HL-60 (cell line): ENCODE measurements around the gene RGS7.
"Not testable (repeated sequence)": the region's sequence is repeated elsewhere in the genome, so short reads cannot be mapped to it uniquely, and the experiment has no call there.

Experiments
- DNase-seq, 2 experiments: peaks; one replicate each; pipeline ENCODE4 v3.0.0-alpha.2; 2010 to 2020; ENCODE audit warnings: low read depth in 1 of 2, low spot score in 1 of 2
- H3K27ac ChIP-seq: fragments of 250-450 bp; sonication (Bioruptor Pico); replicated peaks from 2 replicates; pipeline ENCODE4 v1.5.1; 2020; ENCODE audit warnings: mild to moderate bottlenecking, moderate library complexity
- H3K27me3 ChIP-seq: fragments of 250-450 bp; sonication (Bioruptor Pico); 2 replicates; pipeline ENCODE4 v1.5.1; 2021; ENCODE audit warnings: mild to moderate bottlenecking, moderate library complexity; ENCODE audit not compliant: insufficient read depth, poor library complexity, severe bottlenecking
- H3K4me3 ChIP-seq: replicated peaks from 2 replicates; pipeline ENCODE4 v1.5.1; 2011; ENCODE audit warnings: mild to moderate bottlenecking, control low read depth, low read length; ENCODE audit not compliant: insufficient read depth
- CTCF ChIP-seq: IDR thresholded peaks from one replicate; pipeline ENCODE4 v1.5.1; 2011; ENCODE audit warnings: low read length, control low read depth, inconsistent platforms; ENCODE audit not compliant: insufficient read depth
- GABPA ChIP-seq: IDR thresholded peaks from 2 replicates; pipeline ENCODE4 v1.6.1; 2012; ENCODE audit warnings: low read depth
- POLR2AphosphoS5 ChIP-seq: IDR thresholded peaks from 2 replicates; pipeline ENCODE4 v1.6.1; 2012; ENCODE audit warnings: low read depth
- REST ChIP-seq: IDR thresholded peaks from 2 replicates; pipeline ENCODE4 v1.6.1; 2012; ENCODE audit warnings: low read depth; ENCODE audit not compliant: insufficient replicate concordance
- SPI1 ChIP-seq: IDR thresholded peaks from 2 replicates; pipeline ENCODE4 v1.6.1; 2012; ENCODE audit warnings: low read depth, mild to moderate bottlenecking, borderline replicate concordance

Gene RGS7

GRCh38 chr1:241167121-241167630, 189.8 kb downstream of the RGS7 start:
- H3K27ac ChIP-seq = no peak overlapping the region
- H3K4me3 ChIP-seq = no peak overlapping the region
- no peaks in the 10 kb centered on the region for H3K27me3 ChIP-seq
- no peak for DNase-seq
- TF ChIP-seq GABPA (no peak), SPI1 (no peak), POLR2AphosphoS5 (no peak), REST (no peak), CTCF (no peak)

GRCh38 chr1:241166625-241167024, 190.4 kb downstream of the RGS7 start:
- no peaks in the 10 kb centered on the region for H3K27me3 ChIP-seq
- no peak overlapping the region for H3K27ac ChIP-seq
- no peak for TF ChIP-seq POLR2AphosphoS5
- TF ChIP-seq GABPA = no peak
- TF ChIP-seq CTCF = no peak
- TF ChIP-seq SPI1 = no peak
- no peak for TF ChIP-seq REST
- no peak overlapping the region for H3K4me3 ChIP-seq
- no peak for DNase-seq

GRCh38 chr1:241165256-241165655, 191.7 kb downstream of the RGS7 start:
- H3K27me3 ChIP-seq, H3K27ac ChIP-seq, H3K4me3 ChIP-seq, DNase-seq: not testable (repeated sequence)

- no peak overlapping the region for H3K4me3 ChIP-seq
- no peaks in the 10 kb centered on the region for H3K27me3 ChIP-seq
- no peak for TF ChIP-seq POLR2AphosphoS5
- TF ChIP-seq SPI1 = no peak
- no peak for TF ChIP-seq REST
- TF ChIP-seq GABPA = no peak
- H3K27ac ChIP-seq = no peak overlapping the region
- no peak for DNase-seq
Observed at GRCh38 chr1:241163363-241163762, 193.6 kb downstream of the RGS7 start.
